Measurements from ENCODE around the gene NECTIN4.

The NECTIN4 gene

GRCh38 chr1:161111117-161111516 is 21.8 kb upstream of the NECTIN4 start:
- DNase-seq, result no peak

- DNase-seq, result no peak
Observed at GRCh38 chr1:161106431-161106830, 17.1 kb upstream of the NECTIN4 start.

GRCh38 chr1:161100556-161100955 is 11.2 kb upstream of the NECTIN4 start:
- no peak for DNase-seq

- no peak for DNase-seq
Observed at GRCh38 chr1:161099090-161099802, 9.9 kb upstream of the NECTIN4 start.

- DNase-seq, result peak; percentile 70
Observed at GRCh38 chr1:161098210-161099068, 9.1 kb upstream of the NECTIN4 start, which contains the start of gene KLHDC9. Gene KLHDC9, plus strand, starts transcription at chr1:161098361. Its CDS starts 175 bp downstream, at chr1:161098536.

GRCh38 chr1:161096530-161096929 is 7.2 kb upstream of the NECTIN4 start:
- no peak for DNase-seq

GRCh38 chr1:161096015-161096414 is 6.7 kb upstream of the NECTIN4 start:
- no peak for DNase-seq

GRCh38 chr1:161095230-161095629 is 5.9 kb upstream of the NECTIN4 start:
- no peak for DNase-seq

GRCh38 chr1:161094481-161094880 is 5.1 kb upstream of the NECTIN4 start:
- no peak for DNase-seq

GRCh38 chr1:161092621-161093028 is 3.3 kb upstream of the NECTIN4 start:
- DNase-seq, result no peak

GRCh38 chr1:161091796-161092507 is 2.6 kb upstream of the NECTIN4 start:
- DNase-seq, result no peak

- no peak for DNase-seq
Observed at GRCh38 chr1:161091093-161091492, 1.7 kb upstream of the NECTIN4 start.

- no peak for DNase-seq
Observed at GRCh38 chr1:161090617-161091016, 1.3 kb upstream of the NECTIN4 start.

- no peak for DNase-seq
Observed at GRCh38 chr1:161089938-161090337, 580 bp upstream of the NECTIN4 start.

GRCh38 chr1:161088587-161089110 is 709 bp downstream of the NECTIN4 start:
- no peak for DNase-seq

- DNase-seq, result no peak
Observed at GRCh38 chr1:161086457-161086856, 2.9 kb downstream of the NECTIN4 start.

GRCh38 chr1:161085165-161085564 is 4.2 kb downstream of the NECTIN4 start:
- no peak for DNase-seq

GRCh38 chr1:161084597-161084988 is 4.8 kb downstream of the NECTIN4 start:
- DNase-seq, result no peak

GRCh38 chr1:161083748-161084596 is 5.4 kb downstream of the NECTIN4 start:
- DNase-seq, result no peak

GRCh38 chr1:161082996-161083747 is 6.2 kb downstream of the NECTIN4 start:
- no peak for DNase-seq

GRCh38 chr1:161082483-161082882 is 6.9 kb downstream of the NECTIN4 start:
- no peak for DNase-seq

Measured in NCI-H2029 (cell line).